Measurements from ENCODE around the gene MCU. TPM values are rescaled to one million over a fixed set of nuclear protein-coding genes. Genes with fewer than 3 reads are reported as not detected.

MCU gene
- total RNA-seq, 1 experiment from 2014 or later: 26.8 TPM

GRCh38 chr10:72727130-72727529 lies 35.2 kb downstream of the MCU start:
- H3K27me3 ChIP-seq (ENCODE audit: insufficient read depth, low read length): no peaks in the 10 kb centered on the region
- no peak overlapping the region for H3K9ac ChIP-seq (ENCODE audit: low read length)
- BruUV-seq (replicated peaks): no TSS peak
- DNase-seq (ENCODE audit: low read depth, low spot score) (no peak), ATAC-seq (no peak)
- no peak overlapping the region for H3K4me3 ChIP-seq (replicated peaks in 1 of 2; ENCODE audit: low read depth in 1 of 2, low read length in 2 of 2)
- peaks cover 18% of the 10 kb centered on the region for H3K79me2 ChIP-seq (ENCODE audit: insufficient read depth, low read length)
- ChIA-PET POLR2A (no interaction called here), RAD21 (ENCODE audit: low non-redundant PET in 1 of 2, low total read pairs in 2 of 2, uncharacterized antibody in 2 of 2, unreplicated experiment in 2 of 2) (no interaction called here), CTCF (no interaction called here)
- H3K4me2 ChIP-seq (ENCODE audit: low read length): no peak overlapping the region
- peaks cover 9 to 18% of the 10 kb centered on the region in 2 experiments; a peak in 3 of 4 replicates for H3K4me1 ChIP-seq (ENCODE audit: control insufficient read depth in 1 of 2, insufficient read depth in 2 of 2, low read length in 2 of 2)
- H3K36me3 ChIP-seq (ENCODE audit: control insufficient read depth in 1 of 2, insufficient read depth in 2 of 2, low read length in 2 of 2): no peaks in the 10 kb centered on the region
- H4K20me1 ChIP-seq (ENCODE audit: insufficient read depth): peaks cover 7% of the 10 kb centered on the region; the same call in 1 of the 2 replicates
- no peak overlapping the region for H3K27ac ChIP-seq (ENCODE audit: low read depth, low read length)
- intact Hi-C loops (cut with micrococcal nuclease): no loop called here
- no peaks in the 10 kb centered on the region for H3K9me2 ChIP-seq (ENCODE audit: insufficient read depth)
- no peaks in the 10 kb centered on the region for H3K9me3 ChIP-seq (ENCODE audit: control insufficient read depth in 1 of 2, insufficient read depth in 1 of 2, low read depth in 1 of 2, low read length in 2 of 2)
- TF ChIP-seq TCF7L2 (IDR thresholded peaks at IDR 0.05; ENCODE audit: borderline replicate concordance, extremely low read depth, insufficient read depth, insufficient read length) (no peak), YY1 (IDR thresholded peaks at IDR 0.05; ENCODE audit: extremely low read depth, insufficient replicate concordance, low read depth, low read length) (no peak), EGR1 (IDR thresholded peaks at IDR 0.05; ENCODE audit: low read depth) (no peak), ZFX (IDR thresholded peaks at IDR 0.05) (no peak), SIN3A (IDR thresholded peaks at IDR 0.05; ENCODE audit: low read depth) (no peak), FOSL1 (IDR thresholded peaks at IDR 0.05; ENCODE audit: low read depth) (no peak), CEBPB (IDR thresholded peaks at IDR 0.05; ENCODE audit: low read depth) (no peak), EZH2phosphoT487 (IDR thresholded peaks at IDR 0.05; ENCODE audit: borderline replicate concordance) (no peak), EZH2 (IDR thresholded peaks at IDR 0.05) (no peak), ELF1 (IDR thresholded peaks at IDR 0.05; ENCODE audit: borderline replicate concordance, low read depth) (no peak)
- TF ChIP-seq, protein P1, sequence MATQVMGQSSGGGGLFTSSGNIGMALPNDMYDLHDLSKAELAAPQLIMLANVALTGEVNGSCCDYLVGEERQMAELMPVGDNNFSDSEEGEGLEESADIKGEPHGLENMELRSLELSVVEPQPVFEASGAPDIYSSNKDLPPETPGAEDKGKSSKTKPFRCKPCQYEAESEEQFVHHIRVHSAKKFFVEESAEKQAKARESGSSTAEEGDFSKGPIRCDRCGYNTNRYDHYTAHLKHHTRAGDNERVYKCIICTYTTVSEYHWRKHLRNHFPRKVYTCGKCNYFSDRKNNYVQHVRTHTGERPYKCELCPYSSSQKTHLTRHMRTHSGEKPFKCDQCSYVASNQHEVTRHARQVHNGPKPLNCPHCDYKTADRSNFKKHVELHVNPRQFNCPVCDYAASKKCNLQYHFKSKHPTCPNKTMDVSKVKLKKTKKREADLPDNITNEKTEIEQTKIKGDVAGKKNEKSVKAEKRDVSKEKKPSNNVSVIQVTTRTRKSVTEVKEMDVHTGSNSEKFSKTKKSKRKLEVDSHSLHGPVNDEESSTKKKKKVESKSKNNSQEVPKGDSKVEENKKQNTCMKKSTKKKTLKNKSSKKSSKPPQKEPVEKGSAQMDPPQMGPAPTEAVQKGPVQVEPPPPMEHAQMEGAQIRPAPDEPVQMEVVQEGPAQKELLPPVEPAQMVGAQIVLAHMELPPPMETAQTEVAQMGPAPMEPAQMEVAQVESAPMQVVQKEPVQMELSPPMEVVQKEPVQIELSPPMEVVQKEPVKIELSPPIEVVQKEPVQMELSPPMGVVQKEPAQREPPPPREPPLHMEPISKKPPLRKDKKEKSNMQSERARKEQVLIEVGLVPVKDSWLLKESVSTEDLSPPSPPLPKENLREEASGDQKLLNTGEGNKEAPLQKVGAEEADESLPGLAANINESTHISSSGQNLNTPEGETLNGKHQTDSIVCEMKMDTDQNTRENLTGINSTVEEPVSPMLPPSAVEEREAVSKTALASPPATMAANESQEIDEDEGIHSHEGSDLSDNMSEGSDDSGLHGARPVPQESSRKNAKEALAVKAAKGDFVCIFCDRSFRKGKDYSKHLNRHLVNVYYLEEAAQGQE (IDR thresholded peaks at IDR 0.05; ENCODE audit: low read depth): no peak
- TF ChIP-seq, protein P2, sequence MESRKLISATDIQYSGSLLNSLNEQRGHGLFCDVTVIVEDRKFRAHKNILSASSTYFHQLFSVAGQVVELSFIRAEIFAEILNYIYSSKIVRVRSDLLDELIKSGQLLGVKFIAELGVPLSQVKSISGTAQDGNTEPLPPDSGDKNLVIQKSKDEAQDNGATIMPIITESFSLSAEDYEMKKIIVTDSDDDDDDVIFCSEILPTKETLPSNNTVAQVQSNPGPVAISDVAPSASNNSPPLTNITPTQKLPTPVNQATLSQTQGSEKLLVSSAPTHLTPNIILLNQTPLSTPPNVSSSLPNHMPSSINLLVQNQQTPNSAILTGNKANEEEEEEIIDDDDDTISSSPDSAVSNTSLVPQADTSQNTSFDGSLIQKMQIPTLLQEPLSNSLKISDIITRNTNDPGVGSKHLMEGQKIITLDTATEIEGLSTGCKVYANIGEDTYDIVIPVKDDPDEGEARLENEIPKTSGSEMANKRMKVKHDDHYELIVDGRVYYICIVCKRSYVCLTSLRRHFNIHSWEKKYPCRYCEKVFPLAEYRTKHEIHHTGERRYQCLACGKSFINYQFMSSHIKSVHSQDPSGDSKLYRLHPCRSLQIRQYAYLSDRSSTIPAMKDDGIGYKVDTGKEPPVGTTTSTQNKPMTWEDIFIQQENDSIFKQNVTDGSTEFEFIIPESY (IDR thresholded peaks at IDR 0.05; ENCODE audit: extremely low read depth, insufficient replicate concordance, low read length): no peak
- TF ChIP-seq, protein P3, sequence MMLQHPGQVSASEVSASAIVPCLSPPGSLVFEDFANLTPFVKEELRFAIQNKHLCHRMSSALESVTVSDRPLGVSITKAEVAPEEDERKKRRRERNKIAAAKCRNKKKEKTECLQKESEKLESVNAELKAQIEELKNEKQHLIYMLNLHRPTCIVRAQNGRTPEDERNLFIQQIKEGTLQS (IDR thresholded peaks at IDR 0.05): no peak
- no peak overlapping the region for H2AFZ ChIP-seq (ENCODE audit: low read depth, low read length, poor library complexity, severe bottlenecking)

Measured in HCT116 (cell line).